K562 (cell line): ENCODE results near the gene POT1. TPM values are rescaled to one million over a fixed set of nuclear protein-coding genes. Genes with fewer than 3 reads are reported as not detected.

ENCODE experiments used
- ARID1B ChIP-seq: fragments of 450-650 bp; IDR thresholded peaks from 2 replicates; pipeline ENCODE4 v1.6.1; 2016; ENCODE audit warnings: antibody characterized with exemption, mild to moderate bottlenecking, inconsistent platforms
- ATF7 ChIP-seq: fragments of 450-650 bp; IDR thresholded peaks from 2 replicates; pipeline ENCODE4 v1.7.1; 2014; ENCODE audit warnings: mild to moderate bottlenecking, moderate library complexity
- BCL6 ChIP-seq: fragments of 250-450 bp; sonication (Bioruptor Pico); IDR thresholded peaks from 2 replicates; pipeline ENCODE4 v1.4.0; 2020
- DMBX1 ChIP-seq: fragments of 250-450 bp; sonication (Bioruptor Pico); IDR thresholded peaks from 2 replicates; pipeline ENCODE4 v1.8.0; 2022; ENCODE audit warnings: inconsistent platforms, mild to moderate bottlenecking, moderate library complexity, borderline replicate concordance
- ELF2 ChIP-seq: fragments of 250-450 bp; sonication (Bioruptor Pico); IDR thresholded peaks from 2 replicates; pipeline ENCODE4 v1.5.0; 2021; ENCODE audit warnings: mild to moderate bottlenecking
- ERF ChIP-seq: fragments of 450-650 bp; formaldehyde crosslinking; IDR thresholded peaks from 2 replicates; pipeline ENCODE4 v1.4.0; 2020; ENCODE audit warnings: mild to moderate bottlenecking, mixed read lengths
- ESRRA ChIP-seq: fragments of 450-650 bp; IDR thresholded peaks from 2 replicates; pipeline ENCODE4 v1.6.1; 2014; ENCODE audit warnings: low read depth, mild to moderate bottlenecking, moderate library complexity, borderline replicate concordance
- ETV6 ChIP-seq, 3 experiments: fragments of 150-350 bp in 1 of 3; sonication (generic) in 1 of 3; formaldehyde crosslinking in 1 of 3; IDR thresholded peaks; 2 replicates each; pipeline versions ENCODE4 v1.6.1 to v1.8.0; 2014 to 2022; ENCODE audit warnings: borderline replicate concordance in 2 of 3, low read depth in 2 of 3, antibody characterized with exemption in 1 of 3, low read length in 1 of 3, mild to moderate bottlenecking in 1 of 3, missing genetic modification reagents in 1 of 3
- HDAC1 ChIP-seq, 2 experiments: fragments of 450-650 bp; IDR thresholded peaks; 2 replicates each; pipeline ENCODE4 v1.6.1; 2016 to 2017; ENCODE audit warnings: inconsistent platforms in 1 of 2, mild to moderate bottlenecking in 1 of 2, moderate library complexity in 1 of 2
- KDM4B ChIP-seq, 2 experiments: fragments of 450-650 bp in 1 of 2; sonication (generic) in 1 of 2; IDR thresholded peaks; 2 replicates each; pipeline ENCODE4 v1.6.1; 2016 to 2017; ENCODE audit warnings: borderline replicate concordance in 2 of 2, antibody characterized with exemption in 1 of 2, low read depth in 1 of 2, mild to moderate bottlenecking in 1 of 2
- KLF16 ChIP-seq: IDR thresholded peaks from 2 replicates; pipeline ENCODE4 v1.6.1; 2016; ENCODE audit warnings: antibody characterized with exemption
- LEF1 ChIP-seq: fragments of 450-650 bp; IDR thresholded peaks from 2 replicates; pipeline ENCODE4 v1.6.1; 2016; ENCODE audit warnings: mild to moderate bottlenecking
- NFIC ChIP-seq: fragments of 450-650 bp; IDR thresholded peaks from 2 replicates; pipeline ENCODE4 v1.6.1; 2017; ENCODE audit warnings: mild to moderate bottlenecking, inconsistent platforms
- PTTG1 ChIP-seq: fragments of 450-650 bp; IDR thresholded peaks from 2 replicates; pipeline ENCODE4 v1.6.1; 2016; ENCODE audit warnings: low read depth, mild to moderate bottlenecking, missing genetic modification characterization, missing compliant biosample characterization
- RBM39 ChIP-seq: fragments of 200-400 bp; formaldehyde crosslinking; optimal IDR thresholded peaks from 2 replicates; pipeline ENCODE3; 2018; ENCODE audit warnings: low read depth, low read length
- SRSF7 ChIP-seq: fragments of 200-400 bp; formaldehyde crosslinking; optimal IDR thresholded peaks from 2 replicates; pipeline ENCODE3; 2017; ENCODE audit warnings: mild to moderate bottlenecking, low read depth, low read length
- YY1 ChIP-seq, 3 experiments: IDR thresholded peaks; 2 replicates each; pipeline ENCODE4 v1.6.1; 2011; ENCODE audit warnings: low read length in 2 of 3, mild to moderate bottlenecking in 2 of 3, moderate library complexity in 2 of 3, borderline replicate concordance in 1 of 3, control low read depth in 1 of 3, low read depth in 1 of 3; ENCODE audit not compliant: insufficient read depth in 3 of 3, insufficient replicate concordance in 2 of 3, control insufficient read depth in 1 of 3, insufficient read length in 1 of 3; ENCODE audit errors: extremely low read depth in 1 of 3
- ZBTB17 ChIP-seq: fragments of 450-650 bp; formaldehyde crosslinking; IDR thresholded peaks from 2 replicates; pipeline ENCODE4 v1.4.0; 2020; ENCODE audit warnings: mild to moderate bottlenecking
- ZNF23 ChIP-seq: fragments of 250-450 bp; sonication (Bioruptor Pico); IDR thresholded peaks from 2 replicates; pipeline ENCODE4 v1.4.0; 2020; ENCODE audit warnings: mild to moderate bottlenecking
- ZNF232 ChIP-seq: sonication (generic); formaldehyde crosslinking; IDR thresholded peaks from 2 replicates; pipeline ENCODE4 v1.8.0; 2022; ENCODE audit warnings: mild to moderate bottlenecking, missing genetic modification reagents
- ZNF24 ChIP-seq: fragments of 450-650 bp; IDR thresholded peaks from 2 replicates; pipeline ENCODE4 v1.6.1; 2016
- ZNF583 ChIP-seq: fragments of 250-450 bp; sonication (Bioruptor Pico); IDR thresholded peaks from 2 replicates; pipeline ENCODE4 v1.4.0; 2020
- ZNF707 ChIP-seq: fragments of 250-450 bp; sonication (Bioruptor Pico); conservative IDR thresholded peaks from 2 replicates; pipeline ENCODE4 v1.8.0; 2022; ENCODE audit warnings: inconsistent platforms, mild to moderate bottlenecking, moderate library complexity
- ZNF76 ChIP-seq: fragments of 250-450 bp; sonication (Bioruptor Pico); IDR thresholded peaks from 2 replicates; pipeline ENCODE4 v1.4.0; 2020; ENCODE audit warnings: mild to moderate bottlenecking, moderate library complexity, borderline replicate concordance
- ZZZ3 ChIP-seq: fragments of 450-650 bp; IDR thresholded peaks from 2 replicates; pipeline ENCODE4 v1.6.1; 2016; ENCODE audit warnings: antibody characterized with exemption, mild to moderate bottlenecking, moderate library complexity
- polyA plus RNA-seq, 8 experiments: library from polyadenylated mRNA; depleted of rRNA in 4 of 8; stranded (reverse) in 5 of 8; unstranded in 3 of 8; fragments of >200 nt; fragmentation: Nextera tagmentation in 2 of 8; fragmentation: Illumina TruSeq in 1 of 8; extraction: Ambion mirVana in 2 of 8; extraction: Trizol in 1 of 8; gene quantifications; 2 replicates each; pipeline versions ENCODE4 v1.2.1 to v1.2.3, GENCODE V29; 2011 to 2014; ENCODE audit warnings: inconsistent platforms in 1 of 8, missing spikeins in 1 of 8
- total RNA-seq, 7 experiments: library from RNA; depleted of rRNA in 6 of 7; stranded (reverse); fragments of >200 nt in 6 of 7; fragmentation: Illumina TruSeq in 2 of 7; extraction: Trizol in 2 of 7; gene quantifications; 2 replicates each; pipeline versions ENCODE4 v1.2.1 to v1.2.3, GENCODE V29; 2011 to 2021; ENCODE audit warnings: low replicate concordance in 1 of 7
- TF ChIP-seq, protein P1 (sequence below), 2 experiments: fragments of 450-650 bp in 1 of 2; sonication (generic) in 1 of 2; formaldehyde crosslinking; conservative IDR thresholded peaks; 2 replicates each; pipeline versions ENCODE4 v1.4.0 to v1.8.1; 2020 to 2022; ENCODE audit warnings: mild to moderate bottlenecking in 1 of 2, missing genetic modification reagents in 1 of 2
- TF ChIP-seq, protein P2 (sequence below): sonication (generic); formaldehyde crosslinking; IDR thresholded peaks from 2 replicates; pipeline ENCODE4 v1.8.1; 2022; ENCODE audit warnings: missing genetic modification reagents
- TF ChIP-seq, protein P3 (sequence below): fragments of 450-650 bp; IDR thresholded peaks from 2 replicates; pipeline ENCODE4 v1.6.1; 2018; ENCODE audit warnings: mild to moderate bottlenecking, low read depth; ENCODE audit not compliant: partially characterized antibody

POT1 gene
- total and polyA plus RNA-seq, 9 of the 15 experiments (the other 6 are each of a cell fraction or from before 2014, with no cell fraction given) = 37.9 to 140 (median 63.6) TPM

DNA sequence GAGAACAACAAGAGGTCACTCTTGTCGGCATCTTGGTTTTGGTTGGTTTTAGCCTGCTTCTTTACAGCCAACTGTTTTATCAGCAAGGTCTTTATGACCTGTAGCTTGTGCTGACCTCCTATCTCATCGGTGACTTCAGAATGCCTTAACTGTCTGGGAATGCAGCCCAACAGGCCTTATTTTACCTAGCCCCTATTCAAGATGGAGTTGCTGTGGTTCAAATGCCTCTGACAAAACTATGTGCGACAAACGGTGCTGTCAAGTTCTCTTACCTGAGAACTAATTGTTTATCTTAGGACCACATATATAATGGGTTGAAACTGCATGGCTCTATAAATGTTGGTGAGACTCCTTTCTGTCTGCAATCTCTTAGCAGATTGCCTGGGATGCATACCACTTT, 35.9 kb upstream of the POT1 start (continued):
- TF ChIP-seq, protein P1, sequence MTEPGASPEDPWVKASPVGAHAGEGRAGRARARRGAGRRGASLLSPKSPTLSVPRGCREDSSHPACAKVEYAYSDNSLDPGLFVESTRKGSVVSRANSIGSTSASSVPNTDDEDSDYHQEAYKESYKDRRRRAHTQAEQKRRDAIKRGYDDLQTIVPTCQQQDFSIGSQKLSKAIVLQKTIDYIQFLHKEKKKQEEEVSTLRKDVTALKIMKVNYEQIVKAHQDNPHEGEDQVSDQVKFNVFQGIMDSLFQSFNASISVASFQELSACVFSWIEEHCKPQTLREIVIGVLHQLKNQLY (CRISPR knock-in tag; conservative IDR thresholded peaks at IDR 0.05) = no peak
- TF ChIP-seq ZNF232 (CRISPR knock-in tag) (no peak), ESRRA (no peak), ZNF76 (CRISPR knock-in tag) (peak; percentile 82; the same call in 1 of the 2 replicates), HDAC1 (IDR thresholded peaks at IDR 0.05) (no peak), ATF7 (no peak), RBM39 (no peak), ZNF23 (no peak), BCL6 (no peak), ARID1B (no peak), NFIC (no peak), SRSF7 (no peak), DMBX1 (peak; percentile 95), ZBTB17 (CRISPR knock-in tag) (no peak), ZNF707 (CRISPR knock-in tag) (no peak), KDM4B (IDR thresholded peaks at IDR 0.05; ENCODE audit: borderline replicate concordance in 2 of 2, low read depth in 1 of 2) (no peak), ELF2 (CRISPR knock-in tag) (no peak), ERF (no peak), ETV6 (IDR thresholded peaks at IDR 0.05; ENCODE audit: borderline replicate concordance in 1 of 2, low read depth in 2 of 2, low read length in 1 of 2) (no peak), ETV6 (CRISPR knock-in tag; IDR thresholded peaks at IDR 0.05; ENCODE audit: borderline replicate concordance) (no peak), ZNF583 (CRISPR knock-in tag) (peak; percentile 80; the same call in 1 of the 2 replicates), YY1 (IDR thresholded peaks at IDR 0.05; ENCODE audit: borderline replicate concordance in 1 of 3, control insufficient read depth in 1 of 3, extremely low read depth in 1 of 3, insufficient read depth in 3 of 3, insufficient read length in 1 of 3, insufficient replicate concordance in 2 of 3, low read depth in 1 of 3, low read length in 2 of 3) (no peak), LEF1 (no peak), ZZZ3 (no peak), ZNF24 (no peak), KLF16 (no peak), PTTG1 (0 out of 2 replicates have a peak, but pooled peaks have one; percentile 48)
- TF ChIP-seq, protein P2, sequence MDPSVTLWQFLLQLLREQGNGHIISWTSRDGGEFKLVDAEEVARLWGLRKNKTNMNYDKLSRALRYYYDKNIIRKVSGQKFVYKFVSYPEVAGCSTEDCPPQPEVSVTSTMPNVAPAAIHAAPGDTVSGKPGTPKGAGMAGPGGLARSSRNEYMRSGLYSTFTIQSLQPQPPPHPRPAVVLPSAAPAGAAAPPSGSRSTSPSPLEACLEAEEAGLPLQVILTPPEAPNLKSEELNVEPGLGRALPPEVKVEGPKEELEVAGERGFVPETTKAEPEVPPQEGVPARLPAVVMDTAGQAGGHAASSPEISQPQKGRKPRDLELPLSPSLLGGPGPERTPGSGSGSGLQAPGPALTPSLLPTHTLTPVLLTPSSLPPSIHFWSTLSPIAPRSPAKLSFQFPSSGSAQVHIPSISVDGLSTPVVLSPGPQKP (CRISPR knock-in tag) = no peak
- TF ChIP-seq, protein P3, sequence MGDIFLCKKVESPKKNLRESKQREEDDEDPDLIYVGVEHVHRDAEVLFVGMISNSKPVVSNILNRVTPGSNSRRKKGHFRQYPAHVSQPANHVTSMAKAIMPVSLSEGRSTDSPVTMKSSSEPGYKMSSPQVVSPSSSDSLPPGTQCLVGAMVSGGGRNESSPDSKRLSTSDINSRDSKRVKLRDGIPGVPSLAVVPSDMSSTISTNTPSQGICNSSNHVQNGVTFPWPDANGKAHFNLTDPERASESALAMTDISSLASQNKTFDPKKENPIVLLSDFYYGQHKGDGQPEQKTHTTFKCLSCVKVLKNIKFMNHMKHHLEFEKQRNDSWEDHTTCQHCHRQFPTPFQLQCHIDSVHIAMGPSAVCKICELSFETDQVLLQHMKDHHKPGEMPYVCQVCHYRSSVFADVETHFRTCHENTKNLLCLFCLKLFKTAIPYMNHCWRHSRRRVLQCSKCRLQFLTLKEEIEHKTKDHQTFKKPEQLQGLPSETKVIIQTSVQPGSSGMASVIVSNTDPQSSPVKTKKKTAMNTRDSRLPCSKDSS = no peak
